Measurements from ENCODE around the gene PATJ. TPM values are rescaled to one million over a fixed set of nuclear protein-coding genes. Genes with fewer than 3 reads are reported as not detected.
"Not testable (repeated sequence)": the region's sequence is repeated elsewhere in the genome, so short reads cannot be mapped to it uniquely, and the experiment has no call there.

The PATJ gene
- total RNA-seq, 2 experiments from 2014 or later, result 13.9 to 16.0 TPM

DNA sequence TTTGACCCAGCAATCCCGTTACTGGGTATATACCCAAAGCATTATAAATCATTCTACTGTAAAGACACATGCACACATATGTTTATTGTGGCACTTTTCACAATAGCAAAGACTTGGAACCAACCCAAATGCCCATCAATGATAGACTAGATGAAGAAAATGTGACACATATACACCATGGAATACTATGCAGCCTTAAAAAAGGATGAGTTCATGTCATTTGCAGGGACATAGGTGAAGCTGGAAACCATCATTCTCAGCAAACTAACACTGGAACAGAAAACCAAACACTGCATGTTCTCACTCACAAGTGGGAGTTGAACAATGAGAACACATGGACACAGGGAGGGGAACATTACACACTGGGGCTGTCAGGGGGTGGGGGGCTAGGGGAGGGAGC is 11.6 kb upstream of the PATJ start:
- DNase-seq; H3K4me3 Mint-ChIP-seq; POLR2A ChIA-PET; intact Hi-C loops (cut with micrococcal nuclease); H3K36me3 Mint-ChIP-seq; H3K4me1 Mint-ChIP-seq (ENCODE audit: low read depth); H3K9me3 Mint-ChIP-seq; H3K27me3 Mint-ChIP-seq; CTCF ChIA-PET; H3K27ac Mint-ChIP-seq: not testable (repeated sequence)

DNA sequence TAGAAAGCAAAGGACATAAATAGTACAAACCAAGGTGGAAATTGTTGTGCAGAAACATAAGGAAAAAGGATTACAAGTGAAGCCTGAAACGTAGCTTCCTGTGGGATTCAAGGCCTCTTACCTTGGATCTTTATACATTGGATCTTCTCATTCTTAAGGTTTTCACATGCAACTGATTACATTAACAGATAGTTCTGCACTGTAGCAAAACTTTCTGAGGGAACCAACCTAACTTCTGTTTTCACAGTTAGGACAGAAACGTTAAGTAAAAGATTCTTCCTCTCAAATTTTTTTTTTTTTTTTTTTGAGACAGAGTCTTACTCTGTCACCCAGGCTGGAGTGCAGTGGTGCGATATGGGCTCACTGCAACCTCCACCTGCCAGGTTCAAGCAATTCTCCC is 9.6 kb upstream of the PATJ start:
- no peaks in the 10 kb centered on the region for H3K27me3 Mint-ChIP-seq
- H3K4me1 Mint-ChIP-seq (ENCODE audit: low read depth), result peaks cover 2% of the 10 kb centered on the region
- ChIA-PET CTCF (no interaction called here), POLR2A (no interaction called here)
- H3K9me3 Mint-ChIP-seq, result no peaks in the 10 kb centered on the region
- no peak overlapping the region for H3K27ac Mint-ChIP-seq
- no peak overlapping the region for H3K4me3 Mint-ChIP-seq
- intact Hi-C loops (cut with micrococcal nuclease), result no loop called here
- DNase-seq, result no peak
- H3K36me3 Mint-ChIP-seq, result no peaks in the 10 kb centered on the region

DNA sequence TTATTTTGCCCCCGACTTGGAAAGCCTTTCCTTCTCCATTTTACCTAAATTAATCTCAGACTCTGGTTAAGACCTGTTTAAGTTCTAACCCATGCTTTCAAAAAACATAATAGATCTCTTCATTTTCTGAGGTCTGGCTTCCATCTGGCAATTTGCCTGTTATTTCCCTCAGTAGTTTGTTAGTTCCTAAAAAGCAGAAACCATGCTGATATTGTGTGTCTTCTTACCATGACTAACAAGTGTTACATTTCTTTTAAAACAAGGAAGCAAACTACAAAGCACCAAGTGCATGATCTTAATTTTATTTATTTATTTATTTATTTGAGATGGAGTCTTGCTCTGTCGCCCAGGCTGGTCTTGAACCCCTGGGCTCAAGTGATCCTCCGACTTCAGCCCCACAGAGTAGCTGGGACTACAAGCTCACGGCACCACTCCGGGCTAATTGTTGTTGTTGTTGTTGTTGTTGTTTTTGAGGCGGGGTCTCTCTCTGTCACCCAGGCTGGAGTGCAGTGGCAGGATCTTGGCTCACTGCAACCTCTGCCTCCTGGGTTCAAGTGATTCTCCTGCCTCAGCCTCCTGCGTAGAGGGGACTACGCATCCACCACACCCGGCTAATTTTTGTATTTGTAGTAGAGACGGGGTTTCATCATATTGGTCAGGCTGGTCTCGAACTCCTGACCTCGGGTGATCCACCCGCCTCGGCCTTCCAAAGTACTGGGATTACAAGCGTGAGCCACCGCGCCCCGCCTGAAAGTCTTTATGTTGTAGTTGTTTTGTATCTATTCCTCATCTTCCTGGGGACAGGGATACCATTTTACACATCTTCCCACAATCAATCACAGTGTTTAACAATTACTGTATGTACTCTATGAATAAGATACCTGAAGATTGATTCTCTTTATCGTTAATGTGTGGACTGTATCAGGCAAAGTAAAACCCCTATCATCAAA is 1.3 kb upstream of the PATJ start:
- DNase-seq, result no peak
- peak overlapping the region; percentile 90 for H3K4me3 Mint-ChIP-seq
- H3K36me3 Mint-ChIP-seq, result no peaks in the 10 kb centered on the region
- peak overlapping the region; percentile 78 for H3K27ac Mint-ChIP-seq
- H3K4me1 Mint-ChIP-seq (ENCODE audit: low read depth), result peaks cover 20% of the 10 kb centered on the region
- intact Hi-C loops (cut with micrococcal nuclease), result no loop called here
- ChIA-PET POLR2A (interaction anchor here (0.6 kb wide), 1 partner anchor 30 kb away, joined by 4 read pairs; no protein-coding TSS in a partner anchor), CTCF (no interaction called here)
- H3K9me3 Mint-ChIP-seq, result no peaks in the 10 kb centered on the region
- H3K27me3 Mint-ChIP-seq, result no peaks in the 10 kb centered on the region

DNA sequence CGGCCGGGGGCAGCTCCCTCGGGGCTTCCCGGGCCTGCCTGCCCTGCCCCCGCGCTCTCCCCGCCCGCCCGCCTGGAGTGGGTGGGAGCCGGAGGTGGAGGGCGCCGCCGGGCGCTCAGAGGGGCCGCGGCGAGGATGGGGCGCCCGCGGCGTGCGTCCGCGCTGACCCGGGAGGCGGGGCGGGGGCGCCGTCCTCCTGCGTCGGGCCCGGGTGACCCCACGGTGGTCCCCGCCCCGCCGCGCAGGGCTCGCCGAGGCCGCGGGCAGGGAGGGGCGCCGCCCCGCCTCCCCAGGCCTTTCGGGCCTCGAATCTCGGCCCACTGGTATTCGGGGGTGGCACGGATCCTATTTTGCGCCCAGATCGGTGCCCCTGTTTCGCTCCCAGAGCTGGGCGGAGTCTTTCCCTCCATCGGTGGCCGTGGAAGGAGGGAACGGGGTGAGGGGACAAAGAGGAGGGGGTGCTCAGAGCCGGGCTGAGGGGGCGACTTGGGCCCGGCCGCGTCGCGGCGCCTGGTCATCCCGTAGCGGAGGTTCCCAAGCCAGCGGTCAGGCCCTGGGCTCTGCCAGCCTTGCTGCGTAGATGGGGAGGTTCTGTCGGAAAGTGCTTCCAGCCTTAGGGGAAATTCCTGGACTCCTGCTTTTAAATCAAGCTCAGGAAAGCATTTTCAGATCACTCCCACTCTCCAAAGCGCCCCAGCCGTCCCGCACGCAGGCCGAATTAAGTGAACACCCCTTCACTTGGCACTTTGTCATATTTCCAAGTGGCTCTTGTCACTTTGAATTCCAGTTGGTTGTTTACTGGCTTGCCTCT is 545 bp downstream of the PATJ start:
- Mint-ChIP-seq H3K36me3 (peaks cover 3% of the 10 kb centered on the region), H3K4me1 (ENCODE audit: low read depth) (peaks cover 30% of the 10 kb centered on the region), H3K9me3 (no peaks in the 10 kb centered on the region), H3K27ac (peak overlapping the region; percentile 1), H3K27me3 (no peaks in the 10 kb centered on the region), H3K4me3 (peak overlapping the region; percentile 39)
- DNase-seq, result no peak
- CTCF ChIA-PET, result no interaction called here
- intact Hi-C loops (cut with micrococcal nuclease), result loop anchor here (1.0 kb wide), 1 partner anchor 18 kb away; the partner anchor contains the start of gene TM2D1
- POLR2A ChIA-PET, result no interaction called here

DNA sequence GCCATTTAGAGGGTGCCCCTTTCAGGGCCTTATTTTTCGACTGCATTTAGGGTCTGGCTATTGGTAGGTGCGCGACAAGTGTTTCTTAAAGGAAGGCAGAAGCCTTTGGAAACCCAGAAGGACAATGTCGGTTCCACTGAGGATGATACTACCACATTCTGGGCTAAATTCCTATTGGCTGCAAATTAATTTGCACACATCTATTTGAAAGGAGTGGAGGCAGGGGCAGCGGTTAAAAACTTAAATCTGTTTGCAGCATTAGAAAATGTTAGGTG is 1.1 kb downstream of the PATJ start:
- ChIA-PET POLR2A (no interaction called here), CTCF (interaction anchor here (0.6 kb wide), 1 partner anchor 14 kb away, joined by 3 read pairs; no protein-coding TSS in a partner anchor)
- Mint-ChIP-seq H3K4me1 (ENCODE audit: low read depth) (peaks cover 30% of the 10 kb centered on the region), H3K27ac (peak overlapping the region; percentile 1), H3K4me3 (peak overlapping the region; percentile 39), H3K9me3 (no peaks in the 10 kb centered on the region), H3K36me3 (peaks cover 3% of the 10 kb centered on the region), H3K27me3 (no peaks in the 10 kb centered on the region)
- no peak for DNase-seq
- intact Hi-C loops (cut with micrococcal nuclease), result no loop called here

DNA sequence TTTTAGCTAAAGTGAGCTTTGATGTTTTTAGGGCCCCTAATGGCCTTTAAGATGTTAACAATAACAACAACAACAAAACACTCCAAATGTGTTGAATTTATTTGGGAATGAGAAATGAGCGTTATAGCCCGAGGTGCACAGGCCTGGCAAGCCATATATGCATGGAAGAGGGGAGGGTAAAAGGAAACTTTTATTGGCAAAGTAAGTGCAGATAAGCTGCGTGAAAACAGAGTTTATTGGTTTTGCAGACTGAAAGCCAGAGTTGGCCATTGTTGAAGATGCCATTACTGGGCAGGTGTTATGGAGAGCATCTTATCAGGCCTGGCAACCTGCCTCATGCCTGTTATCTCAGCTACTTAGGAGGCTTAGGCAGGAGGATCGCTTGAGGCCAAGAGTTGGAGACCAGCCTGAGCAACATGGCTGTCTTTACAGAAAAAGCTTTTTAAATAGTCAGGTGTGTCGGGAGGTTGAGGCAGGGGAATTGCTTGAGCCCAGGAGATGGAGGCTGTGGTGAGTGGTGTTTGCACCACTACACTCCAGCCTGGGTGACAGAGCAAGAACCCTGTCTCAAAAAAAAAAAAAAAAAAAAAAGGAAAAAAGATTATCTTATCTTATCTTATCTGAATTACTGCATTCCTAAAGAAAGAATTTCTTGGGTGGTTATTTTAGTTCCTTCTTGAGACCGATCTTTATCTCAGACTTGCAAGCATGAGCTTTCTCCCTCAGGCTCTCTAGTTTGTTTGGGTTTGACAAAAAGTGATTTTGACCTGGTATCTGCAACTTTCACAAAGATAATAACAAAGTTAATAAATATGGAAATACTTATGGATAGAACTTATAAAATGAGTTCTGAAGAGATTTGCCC is 1.7 kb downstream of the PATJ start:
- H3K4me3 Mint-ChIP-seq, result peak overlapping the region; percentile 39
- POLR2A ChIA-PET, result no interaction called here
- peaks cover 30% of the 10 kb centered on the region for H3K4me1 Mint-ChIP-seq (ENCODE audit: low read depth)
- CTCF ChIA-PET, result interaction anchor here (0.6 kb wide), 1 partner anchor 14 kb away, joined by 3 read pairs; no protein-coding TSS in a partner anchor
- H3K36me3 Mint-ChIP-seq, result peaks cover 3% of the 10 kb centered on the region
- H3K27me3 Mint-ChIP-seq, result no peaks in the 10 kb centered on the region
- intact Hi-C loops (cut with micrococcal nuclease), result no loop called here
- no peak for DNase-seq
- no peak overlapping the region for H3K27ac Mint-ChIP-seq
- H3K9me3 Mint-ChIP-seq, result no peaks in the 10 kb centered on the region

DNA sequence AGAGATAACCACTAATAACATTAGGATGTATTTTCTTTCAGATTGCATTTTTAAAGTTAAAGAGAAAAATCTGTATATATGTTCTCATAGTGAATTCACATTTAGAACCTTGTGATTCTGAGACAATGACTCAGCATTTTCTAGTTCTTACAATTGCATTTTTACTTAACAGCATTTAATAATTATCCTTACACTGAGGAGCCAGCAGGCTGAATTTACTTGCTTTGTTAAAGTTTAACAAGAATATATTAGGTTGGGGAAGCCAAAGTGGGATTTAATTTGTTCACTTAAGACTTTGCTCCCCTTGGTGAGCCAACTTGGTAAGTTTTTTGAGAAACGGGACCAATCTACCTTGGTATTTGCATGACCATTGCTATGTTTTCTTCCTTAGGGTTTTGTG is 4.5 kb downstream of the PATJ start:
- ChIA-PET POLR2A (no interaction called here), CTCF (no interaction called here)
- Mint-ChIP-seq H3K36me3 (peaks cover 3% of the 10 kb centered on the region), H3K4me1 (ENCODE audit: low read depth) (peaks cover 22% of the 10 kb centered on the region), H3K27ac (no peak overlapping the region), H3K27me3 (no peaks in the 10 kb centered on the region), H3K4me3 (no peak overlapping the region), H3K9me3 (no peaks in the 10 kb centered on the region)
- DNase-seq, result no peak
- intact Hi-C loops (cut with micrococcal nuclease), result no loop called here

DNA sequence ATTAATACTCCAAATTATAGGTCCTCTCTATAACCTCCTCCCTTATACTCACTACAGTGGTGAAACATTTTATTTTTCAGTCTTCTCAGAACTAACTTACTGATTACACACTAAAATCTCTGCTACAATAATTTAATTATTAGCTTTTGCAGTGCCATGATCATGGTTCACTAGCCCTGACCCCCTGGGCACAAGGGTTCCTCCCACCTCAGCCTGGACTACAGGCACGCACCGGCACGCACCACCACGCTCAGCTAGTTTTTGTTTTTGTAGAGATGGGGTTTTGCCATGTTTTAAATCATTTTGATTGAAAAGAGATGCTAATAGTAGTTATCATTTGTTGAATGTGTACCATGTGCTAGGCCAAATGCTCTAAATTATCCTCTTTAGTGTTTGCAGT is 6.3 kb downstream of the PATJ start:
- ChIA-PET POLR2A (no interaction called here), CTCF (no interaction called here)
- peaks cover 17% of the 10 kb centered on the region for H3K4me1 Mint-ChIP-seq (ENCODE audit: low read depth)
- intact Hi-C loops (cut with micrococcal nuclease), result no loop called here
- H3K27me3 Mint-ChIP-seq, result no peaks in the 10 kb centered on the region
- no peaks in the 10 kb centered on the region for H3K9me3 Mint-ChIP-seq
- DNase-seq, result no peak
- H3K27ac Mint-ChIP-seq, result no peak overlapping the region
- no peak overlapping the region for H3K4me3 Mint-ChIP-seq
- H3K36me3 Mint-ChIP-seq, result peaks cover 3% of the 10 kb centered on the region

DNA sequence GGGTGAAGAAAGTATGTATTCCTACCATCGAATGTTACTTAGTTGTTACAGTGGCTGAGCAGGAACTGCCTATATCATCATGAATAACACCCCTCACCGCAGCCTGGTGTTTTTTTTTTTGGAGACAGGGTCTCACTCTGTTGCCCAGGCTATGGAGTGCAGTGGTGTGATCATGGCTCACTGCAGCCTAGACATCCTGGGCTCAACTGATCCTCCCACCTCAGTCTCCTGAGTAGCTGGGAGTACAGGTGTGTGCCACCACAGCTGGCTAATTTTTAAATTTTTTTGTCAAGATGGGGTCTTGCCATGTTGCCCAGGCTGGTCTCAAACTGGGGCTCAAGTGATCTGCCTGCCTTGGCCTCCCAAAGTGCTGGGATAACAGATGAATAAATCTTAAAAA is 7.3 kb downstream of the PATJ start:
- DNase-seq, result no peak
- no peak overlapping the region for H3K4me3 Mint-ChIP-seq
- H3K27ac Mint-ChIP-seq, result no peak overlapping the region
- H3K27me3 Mint-ChIP-seq, result no peaks in the 10 kb centered on the region
- H3K36me3 Mint-ChIP-seq, result peaks cover 3% of the 10 kb centered on the region
- ChIA-PET CTCF (no interaction called here), POLR2A (interaction anchor here (0.6 kb wide), 1 partner anchor 95 kb away, joined by 3 read pairs; no protein-coding TSS in a partner anchor)
- intact Hi-C loops (cut with micrococcal nuclease), result no loop called here
- peaks cover 19% of the 10 kb centered on the region for H3K4me1 Mint-ChIP-seq (ENCODE audit: low read depth)
- no peaks in the 10 kb centered on the region for H3K9me3 Mint-ChIP-seq

DNA sequence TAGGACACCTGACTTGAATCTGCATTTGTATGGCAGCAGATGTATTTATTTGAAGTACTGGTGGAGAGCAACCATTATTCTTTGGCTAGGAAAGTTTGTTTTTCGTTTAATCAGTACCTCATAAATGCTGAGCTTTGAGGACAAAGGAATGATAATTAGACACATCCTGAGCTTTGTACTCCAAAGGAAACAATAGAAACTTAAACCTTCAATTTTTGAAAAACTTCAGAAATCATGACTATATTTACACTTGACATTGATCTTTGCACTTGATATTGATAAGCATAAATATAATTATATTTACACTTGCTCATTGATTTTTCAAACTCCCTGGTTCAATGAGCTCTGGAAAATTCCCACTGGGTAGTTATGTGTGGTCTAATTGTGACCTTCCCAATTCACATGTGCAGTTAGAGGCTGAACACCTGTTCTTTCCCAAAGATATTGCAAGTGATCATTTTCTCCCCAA is 10.7 kb downstream of the PATJ start:
- Mint-ChIP-seq H3K27me3 (no peaks in the 10 kb centered on the region), H3K27ac (no peak overlapping the region), H3K36me3 (no peaks in the 10 kb centered on the region), H3K9me3 (no peaks in the 10 kb centered on the region), H3K4me1 (ENCODE audit: low read depth) (peaks cover 13% of the 10 kb centered on the region), H3K4me3 (no peak overlapping the region)
- intact Hi-C loops (cut with micrococcal nuclease), result no loop called here
- ChIA-PET POLR2A (interaction anchor here (0.6 kb wide), 2 partner anchors 28 to 30 kb away, joined by 3 to 4 read pairs; no protein-coding TSS in a partner anchor), CTCF (interaction anchor here (0.7 kb wide), 1 partner anchor 254 kb away, joined by 3 read pairs; no protein-coding TSS in a partner anchor)
- no peak for DNase-seq

DNA sequence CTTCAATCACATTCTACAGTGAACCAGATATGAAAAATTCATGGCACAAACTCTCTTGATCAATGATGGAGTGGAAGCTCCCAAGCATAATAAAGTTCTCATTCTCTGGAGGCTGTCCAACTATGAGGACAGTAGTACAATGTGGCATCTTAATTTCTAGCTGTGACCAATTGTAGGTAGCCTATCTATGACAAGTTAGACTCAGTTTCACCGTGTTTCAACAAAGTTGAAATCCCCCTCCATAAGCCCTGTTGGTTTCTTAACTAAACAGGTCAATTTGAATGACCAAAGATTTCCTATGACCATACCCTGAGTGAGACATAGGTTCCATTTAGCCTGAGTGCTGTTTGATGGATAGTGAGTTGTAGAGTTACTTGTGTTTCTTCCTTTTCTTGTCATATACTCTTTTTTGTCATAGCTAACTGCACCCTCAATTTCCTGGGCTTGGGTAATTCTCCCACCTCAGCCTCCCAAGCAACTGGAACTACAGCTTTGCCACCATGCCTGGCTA is 11.8 kb downstream of the PATJ start:
- CTCF ChIA-PET, result no interaction called here

More for the DNA sequence above, 11.8 kb downstream of the PATJ start:
- no peak overlapping the region for H3K4me3 Mint-ChIP-seq
- POLR2A ChIA-PET, result no interaction called here
- H3K4me1 Mint-ChIP-seq (ENCODE audit: low read depth), result peaks cover 19% of the 10 kb centered on the region
- no peaks in the 10 kb centered on the region for H3K9me3 Mint-ChIP-seq
- no peaks in the 10 kb centered on the region for H3K27me3 Mint-ChIP-seq
- H3K36me3 Mint-ChIP-seq, result no peaks in the 10 kb centered on the region
- DNase-seq, result no peak
- intact Hi-C loops (cut with micrococcal nuclease), result no loop called here
- no peak overlapping the region for H3K27ac Mint-ChIP-seq

Measured in activated CD4-positive, alpha-beta memory T cell treated with anti-CD3 and anti-CD28 coated beads for 36 hours (primary cell).